Breast epithelium (tissue), 3 donors: Measurements from ENCODE around the gene PLS1.
"Not testable (repeated sequence)": the region's sequence is repeated elsewhere in the genome, so short reads cannot be mapped to it uniquely, and the experiment has no call there.

ENCODE experiments used
- CTCF ChIP-seq, 3 donors: fragments of 450-650 bp; IDR thresholded peaks; one replicate each; pipeline ENCODE4 v1.5.1; 2016 to 2017; ENCODE audit warnings: antibody characterized with exemption in 3 of 3, mild to moderate bottlenecking in 3 of 3, moderate library complexity in 3 of 3
- POLR2A ChIP-seq: fragments of 450-650 bp; IDR thresholded peaks from one replicate; pipeline ENCODE4 v1.6.1; 2016; ENCODE audit warnings: antibody characterized with exemption, mild to moderate bottlenecking, moderate library complexity
- POLR2AphosphoS5 ChIP-seq, 3 donors: sonication (generic); formaldehyde crosslinking; IDR thresholded peaks; one replicate each; pipeline ENCODE4 v1.6.1; 2017; ENCODE audit warnings: antibody characterized with exemption in 3 of 3

- not testable (repeated sequence) for TF ChIP-seq POLR2A; CTCF (IDR thresholded peaks at IDR 0.05); POLR2AphosphoS5 (IDR thresholded peaks at IDR 0.05)
These were observed 15.1 kb upstream of the PLS1 start for GRCh38 chr3:142581070-142581469.
